ENCODE data around the gene PRKAA2.

DNA sequence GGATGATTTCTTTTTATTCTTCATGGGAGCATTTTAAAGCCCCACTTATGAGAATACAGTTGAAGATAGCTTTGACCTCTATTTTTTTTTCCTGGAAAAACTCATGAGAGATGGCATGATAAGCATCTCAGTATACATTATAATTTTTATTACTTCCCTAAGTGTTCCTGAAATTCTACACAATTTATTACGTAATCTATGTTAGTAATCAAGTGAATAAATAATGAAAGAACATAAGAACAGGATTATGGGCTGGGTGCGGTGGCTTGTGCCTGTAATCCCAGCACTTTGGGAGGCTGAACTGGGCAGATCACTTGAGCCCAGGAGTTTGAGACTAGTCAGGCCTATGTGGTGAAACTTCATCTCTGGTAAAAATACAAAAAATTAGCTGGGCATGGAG lies 13.2 kb upstream of the PRKAA2 start:
- no peak for TF ChIP-seq CTCF (IDR thresholded peaks at IDR 0.05)
- TF ChIP-seq POLR2A (IDR thresholded peaks at IDR 0.05), result no peak
- no peak for TF ChIP-seq POLR2AphosphoS5 (IDR thresholded peaks at IDR 0.05)
- no peak for TF ChIP-seq EP300 (IDR thresholded peaks at IDR 0.05)
